DOHH2 (cell line): ENCODE measurements around the gene CDKAL1.

ENCODE experiments used
- H3F3A ChIP-seq: fragments of 200-600 bp; sonication (generic), shearing (Covaris generic); 2 replicates; pipeline ENCODE4 v1.6.0; 2016; ENCODE audit warnings: antibody characterized with exemption, mild to moderate bottlenecking; ENCODE audit not compliant: control insufficient read depth, insufficient read depth
- H3K27ac ChIP-seq: fragments of 200-600 bp; sonication (generic); 2 replicates; pipeline ENCODE4 v1.5.1; 2014; ENCODE audit warnings: low read depth, mild to moderate bottlenecking, low read length, moderate library complexity
- H3K27me3 ChIP-seq: fragments of 200-600 bp; sonication (generic); 2 replicates; pipeline ENCODE4 v1.6.1; 2014; ENCODE audit warnings: mild to moderate bottlenecking, low read length, mixed read lengths; ENCODE audit not compliant: control insufficient read depth
- H3K36me3 ChIP-seq: fragments of 200-600 bp; sonication (generic); 2 replicates; pipeline ENCODE4 v1.6.1; 2014; ENCODE audit warnings: mild to moderate bottlenecking, low read length, moderate library complexity, mixed read lengths; ENCODE audit not compliant: control insufficient read depth
- H3K4me1 ChIP-seq: fragments of 200-600 bp; sonication (generic); 2 replicates; pipeline ENCODE4 v1.6.1; 2014; ENCODE audit warnings: mild to moderate bottlenecking, low read length, mixed read lengths; ENCODE audit not compliant: control insufficient read depth
- H3K4me2 ChIP-seq: fragments of 200-600 bp; sonication (generic); 2 replicates; pipeline ENCODE4 v1.6.0; 2014; ENCODE audit warnings: mild to moderate bottlenecking, low read length, moderate library complexity
- H3K4me3 ChIP-seq: fragments of 200-600 bp; sonication (generic); 2 replicates; pipeline ENCODE4 v1.5.1; 2014; ENCODE audit warnings: mild to moderate bottlenecking, low read length, mixed read lengths
- H3K79me2 ChIP-seq: fragments of 200-600 bp; sonication (generic); 2 replicates; pipeline ENCODE4 v1.6.1; 2014; ENCODE audit warnings: mild to moderate bottlenecking, low read length, mixed read lengths; ENCODE audit not compliant: control insufficient read depth
- H3K9me2 ChIP-seq: fragments of 200-600 bp; sonication (generic); replicated peaks from 2 replicates; pipeline ENCODE4 v1.6.1; 2014; ENCODE audit warnings: mild to moderate bottlenecking, low read length, mixed read lengths; ENCODE audit not compliant: control insufficient read depth
- H3K9me3 ChIP-seq: fragments of 200-600 bp; sonication (generic); 2 replicates; pipeline ENCODE4 v1.6.1; 2014; ENCODE audit warnings: antibody characterized with exemption, low read length, mixed read lengths; ENCODE audit not compliant: control insufficient read depth, insufficient read depth
- H4K20me1 ChIP-seq: fragments of 200-600 bp; sonication (generic); 2 replicates; pipeline ENCODE4 v1.6.0; 2014; ENCODE audit warnings: low read depth, mild to moderate bottlenecking, antibody characterized with exemption, low read length, moderate library complexity; ENCODE audit not compliant: control insufficient read depth, insufficient read depth
- CTCF ChIP-seq: fragments of 200-600 bp; sonication (generic); IDR thresholded peaks from one replicate; pipeline ENCODE4 v1.5.1; 2014; ENCODE audit warnings: antibody characterized with exemption, mild to moderate bottlenecking, low read depth, low read length; ENCODE audit not compliant: poor library complexity, severe bottlenecking
- EZH2phosphoT487 ChIP-seq: fragments of 200-600 bp; sonication (generic); IDR thresholded peaks from 2 replicates; pipeline ENCODE4 v1.6.1; 2017; ENCODE audit warnings: borderline replicate concordance, mild to moderate bottlenecking, antibody characterized with exemption, low read length, moderate library complexity, mixed read lengths

CDKAL1 gene

GRCh38 chr6:20669571-20670314 is 135.5 kb downstream of the CDKAL1 start:
- Histone ChIP-seq H3K27me3 (no peaks in the 10 kb centered on the region), H3K79me2 (no peaks in the 10 kb centered on the region), H3F3A (no peaks in the 10 kb centered on the region), H3K4me2 (no peak overlapping the region), H3K4me1 (no peaks in the 10 kb centered on the region), H3K36me3 (no peaks in the 10 kb centered on the region), H3K9me2 (no peaks in the 10 kb centered on the region), H3K27ac (no peak overlapping the region), H3K9me3 (no peaks in the 10 kb centered on the region), H3K4me3 (no peak overlapping the region), H4K20me1 (no peaks in the 10 kb centered on the region)
- no peak for TF ChIP-seq EZH2phosphoT487
- TF ChIP-seq CTCF = no peak

GRCh38 chr6:20670750-20671149 is 136.5 kb downstream of the CDKAL1 start:
- no peaks in the 10 kb centered on the region for H3K27me3 ChIP-seq
- TF ChIP-seq CTCF (no peak), EZH2phosphoT487 (no peak)

GRCh38 chr6:20672038-20672437 is 137.8 kb downstream of the CDKAL1 start:
- Histone ChIP-seq H3K4me3 (no peak overlapping the region), H3K9me2 (no peaks in the 10 kb centered on the region), H4K20me1 (no peaks in the 10 kb centered on the region), H3K79me2 (no peaks in the 10 kb centered on the region), H3K9me3 (no peaks in the 10 kb centered on the region), H3K4me2 (no peak overlapping the region), H3K4me1 (no peaks in the 10 kb centered on the region), H3F3A (no peaks in the 10 kb centered on the region), H3K36me3 (no peaks in the 10 kb centered on the region), H3K27me3 (no peaks in the 10 kb centered on the region), H3K27ac (no peak overlapping the region)
- TF ChIP-seq EZH2phosphoT487 (no peak), CTCF (no peak)

More at GRCh38 chr6:20670750-20671149, 136.5 kb downstream of the CDKAL1 start:
- no peaks in the 10 kb centered on the region for H3K4me1 ChIP-seq
- no peaks in the 10 kb centered on the region for H3F3A ChIP-seq
- no peaks in the 10 kb centered on the region for H3K79me2 ChIP-seq
- H3K27ac ChIP-seq = no peak overlapping the region
- H3K4me2 ChIP-seq = no peak overlapping the region
- no peaks in the 10 kb centered on the region for H3K9me2 ChIP-seq
- H4K20me1 ChIP-seq = no peaks in the 10 kb centered on the region
- no peaks in the 10 kb centered on the region for H3K36me3 ChIP-seq
- no peak overlapping the region for H3K4me3 ChIP-seq
- H3K9me3 ChIP-seq = no peaks in the 10 kb centered on the region
